Fibroblast of lung (primary cell): ENCODE data around the gene ZACN. TPM values are rescaled to one million over a fixed set of nuclear protein-coding genes. Genes with fewer than 3 reads are reported as not detected.

Experiments
- DNase-seq, 2 donors: peaks; one replicate each; pipeline versions ENCODE4 v3.0.0 to v3.0.0-alpha.2; 2010; ENCODE audit warnings: low read depth in 2 of 2
- H2AFZ ChIP-seq: 2 replicates; pipeline ENCODE4 v1.5.1; 2012; ENCODE audit warnings: low read length, control low read depth, inconsistent platforms
- H3K27ac ChIP-seq: 2 replicates; pipeline ENCODE4 v1.5.1; 2011; ENCODE audit warnings: low read length, control low read depth; ENCODE audit not compliant: insufficient read depth
- H3K27me3 ChIP-seq: 2 replicates; pipeline ENCODE4 v1.5.1; 2011; ENCODE audit warnings: mild to moderate bottlenecking, low read length; ENCODE audit not compliant: control insufficient read depth, insufficient read depth
- H3K36me3 ChIP-seq: 2 replicates; pipeline ENCODE4 v1.5.1; 2011; ENCODE audit warnings: low read length; ENCODE audit not compliant: control insufficient read depth, insufficient read depth
- H3K4me1 ChIP-seq: 2 replicates; pipeline ENCODE4 v1.5.1; 2011; ENCODE audit warnings: low read length; ENCODE audit not compliant: control insufficient read depth, insufficient read depth; ENCODE audit errors: extremely low read depth
- H3K4me2 ChIP-seq: 2 replicates; pipeline ENCODE4 v1.5.1; 2011; ENCODE audit warnings: low read length, control low read depth; ENCODE audit not compliant: insufficient read depth; ENCODE audit errors: extremely low read depth
- H3K4me3 ChIP-seq, 4 experiments: fragments of 200-600 bp in 1 of 4; sonication (generic) in 1 of 4; replicated peaks in 1 of 4; 2 replicates each; pipeline ENCODE4 v1.5.1; 2011 to 2016; ENCODE audit warnings: low read length in 4 of 4, low read depth in 3 of 4, mild to moderate bottlenecking in 3 of 4, control low read depth in 2 of 4, inconsistent platforms in 1 of 4, mixed read lengths in 1 of 4; ENCODE audit not compliant: insufficient read depth in 1 of 4; ENCODE audit errors: control extremely low read depth in 1 of 4
- H3K79me2 ChIP-seq: 2 replicates; pipeline ENCODE4 v1.5.1; 2012; ENCODE audit warnings: mild to moderate bottlenecking, low read length, inconsistent platforms; ENCODE audit not compliant: control insufficient read depth, insufficient read depth
- H3K9ac ChIP-seq: 2 replicates; pipeline ENCODE4 v1.5.1; 2011; ENCODE audit warnings: mild to moderate bottlenecking, low read length, control low read depth; ENCODE audit not compliant: insufficient read depth
- H3K9me3 ChIP-seq: 2 replicates; pipeline ENCODE4 v1.5.1; 2012; ENCODE audit warnings: low read depth, low read length; ENCODE audit not compliant: control insufficient read depth, insufficient read depth
- H4K20me1 ChIP-seq: 2 replicates; pipeline ENCODE4 v1.5.1; 2011; ENCODE audit warnings: low read length; ENCODE audit not compliant: control insufficient read depth, insufficient read depth; ENCODE audit errors: extremely low read depth
- EZH2 ChIP-seq: IDR thresholded peaks from 2 replicates; pipeline ENCODE4 v1.5.1; 2012; ENCODE audit warnings: low read length, control low read depth, mild to moderate bottlenecking; ENCODE audit errors: missing control alignments
- polyA plus RNA-seq, 2 donors: library from polyadenylated mRNA; depleted of rRNA in 1 of 2; stranded (reverse) in 1 of 2; unstranded in 1 of 2; fragments of >200 nt; gene quantifications; 2 replicates each; pipeline ENCODE4 v1.2.1, GENCODE V29; 2011 to 2012; ENCODE audit warnings: missing spikeins in 1 of 2
- total RNA-seq: library from RNA; depleted of rRNA; stranded (reverse); fragments of >200 nt; gene quantifications from 2 replicates; pipeline ENCODE4 v1.2.1, GENCODE V29; 2014
- TF ChIP-seq, protein P1 (sequence below), 2 donors: IDR thresholded peaks in 1 of 2; conservative IDR thresholded peaks in 1 of 2; 1 replicate in 1 of 2; 2 replicates in 1 of 2; pipeline ENCODE4 v1.5.1; 2011 to 2012; ENCODE audit warnings: low read length in 2 of 2, control low read depth in 1 of 2, inconsistent platforms in 1 of 2, low read depth in 1 of 2, mild to moderate bottlenecking in 1 of 2

The ZACN gene
- total and polyA plus RNA-seq, 2 donors (not counting 1 experiment from before 2014, with no cell fraction given), result not detected

DNA sequence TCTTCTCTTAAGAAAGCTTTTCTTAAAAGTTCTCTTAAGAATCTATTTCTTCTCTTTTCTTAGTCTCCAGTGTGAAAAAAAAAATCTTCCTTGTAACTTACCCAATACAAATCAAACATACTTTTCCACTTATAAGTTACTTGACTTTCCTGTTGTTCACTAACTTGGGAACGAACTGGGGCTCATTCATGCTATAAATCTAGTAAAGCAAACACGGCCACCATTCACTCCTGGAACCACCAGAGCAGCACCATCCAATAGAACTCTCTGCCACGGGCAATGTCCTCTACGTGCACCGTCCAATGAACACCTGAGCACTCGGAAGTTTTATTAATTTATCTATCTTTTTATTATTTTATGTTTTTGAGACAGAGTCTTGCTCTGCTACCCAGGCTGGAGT, 27.4 kb upstream of the ZACN start:
- peaks cover 6% of the 10 kb centered on the region for H3K36me3 ChIP-seq
- no peak overlapping the region for H3K4me3 ChIP-seq

DNA sequence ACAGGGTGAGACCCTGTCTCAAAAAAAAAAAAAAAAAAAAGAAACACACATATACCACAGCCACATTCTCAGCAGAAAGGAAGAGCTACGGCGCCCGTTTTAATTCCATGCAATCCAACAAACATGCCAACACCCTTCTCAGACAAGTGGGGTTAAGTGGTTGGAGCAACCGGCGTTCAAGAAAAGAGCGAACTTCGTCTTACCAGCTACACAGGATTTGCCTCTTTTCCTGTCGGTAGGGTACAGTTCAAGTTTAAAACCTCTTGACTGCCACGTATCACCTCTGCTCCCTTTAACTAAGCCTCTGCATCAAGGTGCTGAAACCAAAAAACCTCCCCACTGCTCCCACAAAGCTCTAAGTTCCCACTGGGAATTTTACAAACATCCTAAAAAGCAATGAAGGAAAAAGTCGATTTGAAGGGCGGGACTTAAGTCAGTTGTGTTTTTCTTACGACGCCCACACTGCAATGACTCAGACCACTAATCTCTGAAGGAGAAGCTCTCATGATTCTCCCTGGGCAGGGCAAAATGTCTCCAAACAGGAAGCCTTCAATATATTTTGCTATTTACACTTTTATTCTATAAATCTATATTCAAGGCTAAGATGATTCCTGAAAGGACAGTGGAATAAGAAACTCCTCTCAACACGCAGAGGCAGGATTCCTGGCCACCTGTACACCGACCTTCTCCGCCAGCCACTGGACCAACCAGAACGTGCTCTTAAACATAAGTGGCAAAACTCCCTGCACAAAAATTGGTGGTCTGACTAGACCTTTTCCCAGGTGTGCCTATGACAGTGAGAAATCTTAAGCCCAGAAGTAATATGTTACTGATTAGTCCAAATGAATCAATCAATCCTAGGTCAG, 25.5 kb upstream of the ZACN start:
- no peaks in the 10 kb centered on the region for H3K27me3 ChIP-seq
- no peak overlapping the region for H3K27ac ChIP-seq
- DNase-seq, result peak; percentile 58 to 89
- no peaks in the 10 kb centered on the region for H3K9me3 ChIP-seq
- H3K4me2 ChIP-seq, result no peak overlapping the region
- no peak for TF ChIP-seq EZH2
- TF ChIP-seq, protein P1, sequence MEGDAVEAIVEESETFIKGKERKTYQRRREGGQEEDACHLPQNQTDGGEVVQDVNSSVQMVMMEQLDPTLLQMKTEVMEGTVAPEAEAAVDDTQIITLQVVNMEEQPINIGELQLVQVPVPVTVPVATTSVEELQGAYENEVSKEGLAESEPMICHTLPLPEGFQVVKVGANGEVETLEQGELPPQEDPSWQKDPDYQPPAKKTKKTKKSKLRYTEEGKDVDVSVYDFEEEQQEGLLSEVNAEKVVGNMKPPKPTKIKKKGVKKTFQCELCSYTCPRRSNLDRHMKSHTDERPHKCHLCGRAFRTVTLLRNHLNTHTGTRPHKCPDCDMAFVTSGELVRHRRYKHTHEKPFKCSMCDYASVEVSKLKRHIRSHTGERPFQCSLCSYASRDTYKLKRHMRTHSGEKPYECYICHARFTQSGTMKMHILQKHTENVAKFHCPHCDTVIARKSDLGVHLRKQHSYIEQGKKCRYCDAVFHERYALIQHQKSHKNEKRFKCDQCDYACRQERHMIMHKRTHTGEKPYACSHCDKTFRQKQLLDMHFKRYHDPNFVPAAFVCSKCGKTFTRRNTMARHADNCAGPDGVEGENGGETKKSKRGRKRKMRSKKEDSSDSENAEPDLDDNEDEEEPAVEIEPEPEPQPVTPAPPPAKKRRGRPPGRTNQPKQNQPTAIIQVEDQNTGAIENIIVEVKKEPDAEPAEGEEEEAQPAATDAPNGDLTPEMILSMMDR (conservative IDR thresholded peaks at IDR 0.05 in 1 of 2, IDR thresholded peaks at IDR 0.05 in 1 of 2; ENCODE audit: low read depth in 1 of 2, low read length in 2 of 2), result no peak
- H3K9ac ChIP-seq, result no peak overlapping the region
- H4K20me1 ChIP-seq, result no peaks in the 10 kb centered on the region
- no peak overlapping the region for H2AFZ ChIP-seq
- H3K36me3 ChIP-seq, result peaks cover 3% of the 10 kb centered on the region
- H3K4me1 ChIP-seq, result peaks cover 2% of the 10 kb centered on the region
- peaks cover 2% of the 10 kb centered on the region for H3K79me2 ChIP-seq
- no peak overlapping the region for H3K4me3 ChIP-seq

More for the DNA sequence above, 27.4 kb upstream of the ZACN start:
- H3K79me2 ChIP-seq, result peaks cover 2% of the 10 kb centered on the region
- H3K4me1 ChIP-seq, result peaks cover 2% of the 10 kb centered on the region
- H3K4me2 ChIP-seq, result no peak overlapping the region
- no peak overlapping the region for H3K27ac ChIP-seq
- no peak overlapping the region for H3K9ac ChIP-seq
- no peaks in the 10 kb centered on the region for H3K27me3 ChIP-seq
- no peak for DNase-seq
- TF ChIP-seq, protein P1 (conservative IDR thresholded peaks at IDR 0.05 in 1 of 2, IDR thresholded peaks at IDR 0.05 in 1 of 2; ENCODE audit: low read depth in 1 of 2, low read length in 2 of 2), result no peak
- no peak for TF ChIP-seq EZH2
- H4K20me1 ChIP-seq, result no peaks in the 10 kb centered on the region
- H2AFZ ChIP-seq, result no peak overlapping the region
- H3K9me3 ChIP-seq, result no peaks in the 10 kb centered on the region

DNA sequence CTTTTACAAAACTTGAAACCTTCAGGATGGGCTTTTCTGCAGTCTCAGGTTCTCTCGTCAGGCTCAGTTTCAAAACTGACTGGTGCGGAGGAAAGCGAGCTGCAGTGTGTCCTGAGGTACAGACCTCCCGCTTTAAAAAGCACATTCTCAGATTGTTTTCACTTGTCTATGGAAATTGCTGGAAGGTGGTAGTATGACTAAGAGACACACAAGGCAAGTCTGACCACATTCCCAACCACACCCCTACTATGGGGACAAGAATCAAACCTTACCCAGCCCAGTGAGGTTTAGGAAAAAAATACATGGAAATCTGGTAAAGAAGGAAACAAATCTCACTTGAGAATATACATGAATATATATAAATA, 24.9 kb upstream of the ZACN start:
- Histone ChIP-seq H4K20me1 (no peaks in the 10 kb centered on the region), H3K27me3 (no peaks in the 10 kb centered on the region), H3K36me3 (peaks cover 5% of the 10 kb centered on the region), H3K4me3 (no peak overlapping the region), H3K9me3 (no peaks in the 10 kb centered on the region), H3K9ac (no peak overlapping the region), H3K4me1 (peaks cover 2% of the 10 kb centered on the region), H3K79me2 (peaks cover 2% of the 10 kb centered on the region), H3K27ac (no peak overlapping the region), H3K4me2 (no peak overlapping the region), H2AFZ (no peak overlapping the region)
- TF ChIP-seq EZH2, result no peak
- TF ChIP-seq, protein P1 (conservative IDR thresholded peaks at IDR 0.05 in 1 of 2, IDR thresholded peaks at IDR 0.05 in 1 of 2; ENCODE audit: low read depth in 1 of 2, low read length in 2 of 2), result no peak
- DNase-seq, result peak; percentile 49 to 77
